ENCODE data around the gene CABLES1.

The CABLES1 gene

DNA sequence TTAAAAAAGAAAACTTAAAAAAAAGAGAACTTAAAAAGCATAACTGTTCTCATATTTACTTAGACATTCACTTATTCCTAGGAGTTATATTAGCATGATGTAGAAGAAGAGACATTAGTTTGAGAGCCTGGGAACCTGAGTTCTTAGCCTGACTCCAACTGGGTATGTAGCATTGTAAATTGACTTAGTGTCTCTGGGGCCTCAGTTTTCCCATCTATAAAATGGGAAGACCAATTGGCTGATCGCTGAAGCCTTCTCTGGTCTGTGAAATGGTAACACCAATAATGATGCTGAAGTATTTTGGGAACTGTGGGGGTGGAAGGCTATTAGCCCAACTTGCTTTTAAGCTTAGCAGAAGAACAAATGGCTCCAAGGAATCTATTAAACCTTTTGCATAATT, 55.9 kb downstream of the CABLES1 start:
- no peak for DNase-seq (ENCODE audit: low read depth in 2 of 2)

DNA sequence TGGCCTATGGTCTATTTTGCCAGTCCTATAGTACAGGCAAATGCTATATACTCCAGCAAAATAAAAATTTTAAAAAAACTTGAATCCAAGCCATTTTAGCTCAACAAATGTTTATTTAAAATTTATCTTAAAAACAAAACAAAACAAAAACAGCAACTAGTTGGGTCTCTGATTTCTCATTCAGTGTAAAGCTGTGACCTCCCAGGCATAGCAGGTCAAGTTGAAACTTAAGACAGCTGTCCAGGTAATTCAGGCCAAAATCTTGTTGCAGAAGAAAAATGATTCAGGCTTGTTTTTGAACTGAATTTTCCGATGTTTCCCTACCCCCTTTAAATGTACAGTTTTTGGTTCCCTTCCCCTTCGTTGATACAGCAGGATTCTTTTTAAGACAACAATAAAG, 58.5 kb downstream of the CABLES1 start:
- DNase-seq (ENCODE audit: low read depth in 2 of 2) = no peak

DNA sequence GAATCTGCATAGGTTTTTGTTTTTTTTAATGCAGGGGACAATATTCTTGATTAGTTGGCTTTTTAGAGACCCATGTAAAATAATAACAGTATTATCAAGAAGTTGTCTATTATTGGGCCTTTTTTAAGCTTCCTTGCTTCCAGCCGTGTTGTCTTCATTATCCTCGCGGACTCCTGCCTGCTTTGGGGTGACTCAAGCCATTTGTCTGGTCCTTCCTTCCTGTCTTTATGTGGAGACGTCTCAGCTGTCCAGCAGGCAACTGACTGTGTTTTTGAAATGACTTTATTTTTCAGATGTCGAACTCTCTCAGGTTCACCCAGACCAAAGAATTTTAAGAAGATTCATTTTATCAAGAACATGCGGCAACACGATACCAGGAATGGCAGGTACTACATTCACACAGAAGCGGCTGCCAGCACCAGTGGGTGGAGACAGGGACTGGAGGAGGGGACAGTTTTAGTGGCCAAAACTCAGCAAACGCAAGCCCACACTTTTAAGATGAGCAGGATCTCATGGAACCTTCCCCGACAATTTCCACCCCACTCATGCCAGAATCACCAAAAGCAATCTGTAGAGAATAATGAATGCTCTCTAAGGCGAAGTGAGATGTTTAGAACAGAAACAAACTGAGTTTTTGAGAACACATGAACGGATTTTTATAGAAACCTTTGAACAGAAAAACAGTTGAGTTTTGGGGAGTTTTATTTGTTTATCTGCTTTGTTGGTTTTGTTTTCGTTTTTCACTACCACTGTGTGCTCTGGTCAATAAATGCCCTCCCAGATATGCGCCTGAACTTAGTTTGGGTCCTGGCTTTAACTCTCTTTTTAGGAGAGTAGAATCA, 59.1 kb downstream of the CABLES1 start:
- DNase-seq (ENCODE audit: low read depth in 2 of 2) = no peak

DNA sequence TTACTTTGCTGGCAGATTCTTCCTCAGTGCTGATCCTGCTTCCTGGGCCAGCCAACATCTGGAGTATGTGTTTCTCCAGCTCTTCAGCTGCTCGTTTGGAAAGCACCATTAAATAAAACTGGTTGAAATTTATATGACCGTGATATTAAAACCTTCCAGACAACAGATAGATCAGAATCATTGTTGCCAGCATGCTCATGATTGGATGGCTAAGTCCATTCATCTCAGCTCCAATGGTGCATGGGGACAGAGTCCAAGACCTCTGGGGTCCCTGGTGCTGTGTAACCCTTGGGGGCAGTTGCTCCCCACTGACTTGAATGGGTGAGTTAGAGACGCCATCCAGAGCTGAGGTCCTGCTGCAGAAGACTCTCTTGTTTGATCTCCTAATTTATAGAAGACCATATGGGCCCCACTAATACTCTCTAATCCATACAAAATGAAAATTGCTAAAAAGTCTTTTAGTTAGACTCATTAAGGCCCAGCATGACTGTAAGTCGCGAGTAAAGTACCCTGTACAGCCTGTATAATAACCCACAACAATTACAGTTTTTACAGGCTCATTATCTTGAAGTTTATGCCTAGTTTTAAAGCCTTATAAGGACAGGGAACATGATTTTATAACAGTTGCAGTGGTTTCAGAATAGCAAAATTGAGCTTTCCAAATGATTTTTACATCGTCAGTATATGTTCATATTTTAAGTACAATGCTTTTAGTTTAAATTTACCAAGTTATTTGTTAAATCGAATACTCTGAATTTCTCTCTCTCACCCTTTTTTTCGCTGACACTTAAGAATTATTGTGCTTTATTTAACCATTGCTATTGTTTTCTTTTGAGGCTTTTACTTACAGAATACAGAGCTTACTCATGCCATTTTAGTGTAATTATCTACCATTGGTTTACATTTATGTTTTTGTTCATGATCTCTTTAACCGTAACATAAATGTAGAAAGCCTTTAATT, 60.0 kb downstream of the CABLES1 start:
- no peak for DNase-seq (ENCODE audit: low read depth in 2 of 2)

DNA sequence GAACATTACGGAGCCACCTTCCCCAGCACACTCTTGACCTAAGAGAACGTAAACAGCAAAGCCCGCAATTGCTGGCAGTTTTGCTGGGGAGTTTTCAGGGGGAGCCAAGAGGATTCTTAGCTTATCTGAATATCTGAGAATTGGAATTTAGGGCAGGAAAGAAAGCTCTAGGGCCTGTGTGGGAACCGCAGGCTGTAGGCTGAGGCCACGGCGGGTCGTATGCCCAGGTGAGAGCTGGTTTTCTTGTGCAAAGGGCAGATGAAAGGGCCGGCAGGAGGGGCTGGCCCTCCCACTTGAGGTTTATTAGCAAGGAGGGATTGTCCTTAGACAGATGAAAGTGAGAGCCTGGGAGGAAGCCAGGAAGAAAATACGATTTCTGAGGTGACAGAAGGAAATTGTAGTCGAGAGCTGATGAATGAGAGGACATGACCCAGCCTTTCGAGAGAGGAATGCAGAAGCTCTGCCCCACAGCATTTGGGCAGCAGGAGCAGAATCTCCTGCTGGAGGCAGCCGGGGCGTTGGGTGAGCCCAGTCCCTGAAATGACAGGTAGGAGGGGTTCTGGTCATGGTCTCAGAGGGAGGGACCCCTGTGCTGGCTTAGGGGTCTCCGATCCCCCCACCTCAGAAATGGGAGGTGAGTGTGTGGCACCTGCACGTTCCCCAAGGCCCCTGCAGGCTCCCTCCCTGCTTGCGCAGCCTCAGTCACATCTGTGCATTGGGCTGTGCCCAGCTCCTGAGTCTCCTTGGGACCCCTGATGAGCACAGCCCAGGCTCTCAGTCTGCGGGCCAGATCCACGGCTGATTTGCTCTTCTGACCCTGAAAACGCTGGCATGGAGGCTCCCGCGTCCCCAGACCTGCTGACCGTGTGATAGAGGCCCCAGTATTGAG, 61.1 kb downstream of the CABLES1 start:
- DNase-seq (ENCODE audit: low read depth in 2 of 2) = no peak

DNA sequence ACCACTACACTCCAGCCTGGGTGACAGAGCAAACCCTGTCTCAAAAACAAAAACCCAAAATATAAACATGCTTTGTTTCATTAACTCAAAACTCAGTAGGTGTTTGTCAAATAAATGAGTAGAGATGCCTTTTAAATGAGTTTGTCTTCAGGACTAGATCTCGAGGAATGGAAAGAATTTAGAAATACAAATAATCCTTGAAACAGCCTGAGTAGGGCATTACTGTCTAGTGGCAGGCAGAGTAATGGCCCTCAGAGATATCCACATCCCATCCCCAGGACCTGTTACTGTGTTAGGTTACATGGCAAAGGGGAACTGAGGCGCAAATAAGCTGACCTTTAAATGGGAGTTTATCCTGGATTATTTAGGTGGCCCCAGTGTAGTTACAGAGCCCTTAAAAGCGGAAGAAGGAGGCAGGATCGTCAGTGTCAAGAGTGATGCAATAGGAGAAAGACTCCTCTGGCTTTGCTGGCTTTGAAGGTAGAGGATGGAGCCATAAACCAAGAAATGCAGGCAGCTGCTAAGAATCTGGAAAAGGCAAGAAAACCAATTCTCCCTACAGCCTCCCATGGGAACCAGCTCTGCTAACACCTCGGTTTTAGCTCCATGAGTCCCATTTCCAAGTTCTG, 63.0 kb downstream of the CABLES1 start:
- DNase-seq (ENCODE audit: low read depth in 2 of 2) = no peak

DNA sequence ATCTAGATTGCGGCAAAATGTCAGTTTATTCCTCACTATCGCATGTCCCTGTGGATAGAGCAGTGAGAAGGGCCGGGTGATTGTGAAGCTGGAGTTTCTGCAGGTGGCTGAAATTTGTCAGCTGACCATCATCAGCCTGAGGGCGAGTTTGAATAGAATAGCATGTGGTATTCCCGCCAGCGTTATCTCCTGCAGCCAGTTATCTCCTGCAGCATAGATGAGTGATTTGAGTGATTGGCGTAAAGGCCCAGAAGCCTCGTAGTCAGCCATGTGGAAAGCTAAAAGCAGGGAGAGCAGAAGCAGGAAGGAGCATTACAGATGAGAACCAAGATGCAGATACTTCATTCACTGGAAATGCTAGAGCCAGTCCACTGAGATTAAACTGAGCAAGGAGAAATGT, 65.5 kb downstream of the CABLES1 start:
- no peak for DNase-seq (ENCODE audit: low read depth in 2 of 2)

DNA sequence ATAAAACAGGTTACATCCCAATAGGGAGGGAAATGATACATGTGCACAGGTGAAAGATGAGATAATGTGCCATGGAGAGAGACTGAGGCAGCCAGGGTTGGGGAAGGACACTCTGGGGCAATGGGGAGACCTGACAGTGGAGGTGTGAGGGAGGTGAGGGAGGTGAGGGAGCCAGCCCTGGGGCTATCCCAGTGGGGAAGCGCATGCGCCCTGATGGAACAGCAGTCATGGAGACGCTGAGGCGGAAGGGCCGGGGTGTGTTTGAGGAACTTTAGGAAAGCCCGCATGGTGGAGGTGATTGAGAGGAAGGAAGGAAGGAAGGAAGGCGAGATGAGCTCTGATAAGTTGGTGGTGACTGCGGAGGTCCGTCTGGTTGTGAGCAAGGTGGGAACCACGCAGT, 66.5 kb downstream of the CABLES1 start:
- DNase-seq (ENCODE audit: low read depth in 2 of 2) = no peak

GRCh38 chr18:23203891-23204432, 68.7 kb downstream of the CABLES1 start:
- no peak for DNase-seq (ENCODE audit: low read depth in 2 of 2)

DNA sequence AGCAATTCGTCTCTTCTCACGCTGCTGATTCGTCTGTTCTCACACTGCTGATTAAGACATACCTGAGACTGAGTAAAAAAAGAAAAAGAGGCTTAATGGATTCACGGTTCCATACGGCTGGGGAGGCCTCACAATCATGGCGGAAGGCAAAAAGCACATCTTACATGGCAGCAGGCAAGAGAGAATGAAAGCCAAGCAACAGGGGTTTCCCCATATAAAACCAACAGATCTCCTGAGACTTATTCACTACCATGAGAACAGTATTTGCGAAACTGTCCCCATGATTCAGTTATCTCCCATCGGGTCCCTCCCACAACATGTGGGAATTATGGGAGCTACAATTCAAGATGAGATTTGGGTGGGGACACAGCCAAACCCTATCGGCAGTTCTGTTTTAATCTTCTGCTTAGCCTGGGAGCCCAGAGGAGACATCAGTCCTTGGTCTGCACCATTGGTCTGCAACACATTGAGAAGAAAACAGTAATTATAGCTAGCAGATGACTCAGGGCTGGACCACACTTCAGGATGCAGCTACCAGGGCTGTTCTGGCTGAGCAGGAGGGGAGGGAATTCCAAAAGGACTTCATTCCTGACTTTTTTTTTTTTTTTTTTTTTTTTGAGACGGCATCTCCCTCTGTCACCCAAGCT, 69.4 kb downstream of the CABLES1 start:
- DNase-seq (ENCODE audit: low read depth in 2 of 2) = no peak

GRCh38 chr18:23205980-23206379, 70.7 kb downstream of the CABLES1 start:
- DNase-seq (ENCODE audit: low read depth in 2 of 2) = no peak

DNA sequence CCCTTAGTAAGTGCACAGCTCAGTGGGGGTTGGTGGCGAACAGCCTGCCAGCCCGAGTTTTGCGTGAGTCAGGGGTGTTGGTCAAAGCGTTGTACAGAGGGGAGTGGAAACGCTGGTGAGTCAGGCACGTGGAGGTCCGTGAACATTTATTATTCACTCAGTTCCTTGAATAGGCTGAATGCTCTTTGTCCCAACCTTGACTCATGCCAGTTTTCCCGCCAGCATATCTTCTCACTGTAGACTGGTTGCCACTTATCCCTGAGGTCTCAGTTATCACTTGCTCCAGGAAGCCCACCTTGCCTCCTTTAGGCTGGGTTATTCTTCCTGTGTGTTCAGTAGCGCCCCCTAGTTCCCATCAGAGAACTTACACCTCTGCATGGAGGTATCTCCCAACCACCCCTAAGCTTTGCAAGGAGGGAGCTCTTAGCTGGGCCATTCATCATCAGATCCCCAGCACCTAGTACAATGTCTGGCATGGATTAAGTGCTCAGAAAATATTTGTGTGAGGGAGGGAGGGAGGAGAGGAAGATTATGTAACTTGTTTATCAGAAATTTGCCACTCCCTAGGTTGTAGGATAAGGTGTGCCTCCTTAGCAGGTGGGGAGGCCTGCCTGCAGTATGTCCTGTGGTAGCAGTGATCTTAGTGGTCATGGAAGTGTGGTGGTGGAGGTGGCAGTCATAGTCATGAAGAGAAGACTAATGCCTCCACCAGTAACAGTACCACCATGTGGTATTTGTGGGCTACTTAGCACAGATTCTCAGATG, 72.1 kb downstream of the CABLES1 start:
- DNase-seq (ENCODE audit: low read depth in 2 of 2) = no peak

GRCh38 chr18:23207994-23208393, 72.7 kb downstream of the CABLES1 start:
- no peak for DNase-seq (ENCODE audit: low read depth in 2 of 2)

- no peak for DNase-seq (ENCODE audit: low read depth in 2 of 2)
Observed at GRCh38 chr18:23208600-23208999, 73.3 kb downstream of the CABLES1 start.

GRCh38 chr18:23209031-23209430, 73.7 kb downstream of the CABLES1 start:
- no peak for DNase-seq (ENCODE audit: low read depth in 2 of 2)

DNA sequence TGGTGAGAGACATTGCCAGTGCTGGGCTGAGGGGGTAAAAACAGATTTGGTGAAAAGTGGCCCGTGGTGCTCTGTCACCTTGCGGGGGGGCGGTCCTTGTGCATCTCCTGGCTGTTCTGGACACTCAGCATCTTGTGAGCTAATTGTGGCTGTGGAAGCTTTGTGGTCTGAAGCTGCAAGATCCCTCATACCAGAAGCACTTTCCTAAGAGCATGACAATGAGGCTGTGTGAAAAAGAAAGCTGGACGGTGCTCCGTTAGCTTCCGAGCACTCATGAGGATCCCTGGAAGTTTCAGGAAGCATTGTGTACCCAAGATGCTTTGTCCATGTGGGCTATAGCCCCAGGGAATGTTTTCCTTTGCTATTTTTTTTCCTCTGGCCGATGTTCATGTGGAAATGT, 74.5 kb downstream of the CABLES1 start:
- no peak for DNase-seq (ENCODE audit: low read depth in 2 of 2)

DNA sequence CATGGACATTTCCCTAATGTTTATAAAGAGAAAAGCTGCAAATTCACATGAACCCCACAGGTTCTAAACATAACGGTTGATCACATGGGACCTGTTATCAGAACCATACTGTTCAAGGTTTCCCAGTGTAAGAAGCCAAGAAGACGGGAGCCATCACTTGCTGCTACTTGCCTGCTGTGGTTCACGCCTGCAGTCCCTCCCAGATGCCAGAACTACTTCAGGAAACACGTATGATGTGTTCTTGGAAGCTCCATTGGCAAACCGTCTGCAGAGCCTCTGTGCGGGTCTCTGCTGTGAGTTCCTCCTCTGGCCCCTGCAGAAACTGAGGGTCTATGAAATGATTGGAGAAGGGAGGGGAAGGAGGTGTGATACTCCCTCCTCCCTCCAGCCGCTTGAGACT, 75.2 kb downstream of the CABLES1 start:
- DNase-seq (ENCODE audit: low read depth in 2 of 2) = no peak

DNA sequence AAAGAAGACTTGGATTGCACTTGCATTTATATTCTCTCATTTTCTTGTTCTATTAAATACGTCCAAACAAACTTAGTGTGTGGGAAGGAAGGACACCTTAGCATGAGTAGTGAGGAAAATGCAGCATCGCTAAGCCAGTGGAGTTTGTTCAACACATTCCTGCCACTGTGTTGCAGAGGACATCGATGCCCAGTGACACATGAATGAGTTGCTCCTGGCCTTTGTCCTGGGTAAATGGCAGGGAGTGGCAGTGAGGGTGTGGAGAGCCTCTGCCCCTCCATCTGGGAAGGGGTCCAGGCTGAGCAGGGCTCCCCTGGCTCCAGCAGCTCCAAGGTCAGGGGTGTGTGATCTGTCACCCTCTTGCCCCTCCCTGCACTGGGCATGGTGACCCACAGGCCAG, 75.9 kb downstream of the CABLES1 start:
- no peak for DNase-seq (ENCODE audit: low read depth in 2 of 2)

- DNase-seq (ENCODE audit: low read depth in 2 of 2) = no peak
Observed at GRCh38 chr18:23212161-23212560, 76.9 kb downstream of the CABLES1 start.

DNA sequence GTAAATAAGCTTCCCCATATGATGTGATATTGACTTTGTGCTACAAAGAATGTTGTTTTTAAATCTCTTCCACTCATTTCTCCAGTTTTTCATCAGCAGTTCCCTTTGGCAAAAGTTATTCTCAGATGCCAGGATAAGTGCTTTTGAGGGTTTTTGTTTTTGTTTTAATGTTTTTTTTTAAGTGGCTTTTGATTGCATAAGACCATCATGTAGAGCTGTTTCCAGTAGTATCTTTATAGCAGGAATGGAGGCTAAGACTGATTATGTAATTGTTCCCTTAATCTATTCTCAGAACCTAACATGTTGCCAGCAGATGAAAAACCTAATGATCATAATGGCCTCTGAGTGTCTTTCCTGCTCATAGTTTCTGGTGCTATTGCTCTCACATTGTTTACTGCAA, 77.9 kb downstream of the CABLES1 start:
- DNase-seq (ENCODE audit: low read depth in 2 of 2) = no peak
